Activated T-helper 1 cell treated with anti-CD3 and anti-CD28 coated beads, Interleukin-2, amount 50 U/mL, for 16 hours (primary cell): ENCODE measurements around the gene CPLX3.

ENCODE experiments used
- DNase-seq, 2 donors: peaks; one replicate each; pipeline ENCODE4 v3.0.0-alpha.2; 2020; ENCODE audit warnings: low read depth in 1 of 2, low spot score in 1 of 2

CPLX3 gene

DNA sequence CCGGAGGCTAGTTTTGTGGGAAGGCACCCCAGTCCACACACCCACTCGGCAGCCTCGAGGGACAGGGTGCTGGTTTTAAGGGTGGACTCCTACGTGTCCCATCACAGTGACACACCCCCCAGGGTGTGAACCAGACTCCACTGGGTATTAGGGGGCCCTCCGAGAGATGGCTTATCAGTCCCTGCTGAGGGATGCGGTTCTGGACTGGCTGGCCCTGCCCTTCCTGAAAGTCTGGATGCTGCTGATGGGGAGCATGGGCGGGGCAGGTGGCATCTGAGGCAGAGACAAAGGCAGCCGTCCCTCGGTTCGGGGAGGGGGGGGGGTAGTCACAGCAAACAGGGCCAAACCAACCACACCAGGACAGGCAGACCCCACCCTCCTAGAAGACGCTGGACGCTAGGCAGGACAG lies 17.5 kb downstream of the CPLX3 start:
- DNase-seq, result no peak

DNA sequence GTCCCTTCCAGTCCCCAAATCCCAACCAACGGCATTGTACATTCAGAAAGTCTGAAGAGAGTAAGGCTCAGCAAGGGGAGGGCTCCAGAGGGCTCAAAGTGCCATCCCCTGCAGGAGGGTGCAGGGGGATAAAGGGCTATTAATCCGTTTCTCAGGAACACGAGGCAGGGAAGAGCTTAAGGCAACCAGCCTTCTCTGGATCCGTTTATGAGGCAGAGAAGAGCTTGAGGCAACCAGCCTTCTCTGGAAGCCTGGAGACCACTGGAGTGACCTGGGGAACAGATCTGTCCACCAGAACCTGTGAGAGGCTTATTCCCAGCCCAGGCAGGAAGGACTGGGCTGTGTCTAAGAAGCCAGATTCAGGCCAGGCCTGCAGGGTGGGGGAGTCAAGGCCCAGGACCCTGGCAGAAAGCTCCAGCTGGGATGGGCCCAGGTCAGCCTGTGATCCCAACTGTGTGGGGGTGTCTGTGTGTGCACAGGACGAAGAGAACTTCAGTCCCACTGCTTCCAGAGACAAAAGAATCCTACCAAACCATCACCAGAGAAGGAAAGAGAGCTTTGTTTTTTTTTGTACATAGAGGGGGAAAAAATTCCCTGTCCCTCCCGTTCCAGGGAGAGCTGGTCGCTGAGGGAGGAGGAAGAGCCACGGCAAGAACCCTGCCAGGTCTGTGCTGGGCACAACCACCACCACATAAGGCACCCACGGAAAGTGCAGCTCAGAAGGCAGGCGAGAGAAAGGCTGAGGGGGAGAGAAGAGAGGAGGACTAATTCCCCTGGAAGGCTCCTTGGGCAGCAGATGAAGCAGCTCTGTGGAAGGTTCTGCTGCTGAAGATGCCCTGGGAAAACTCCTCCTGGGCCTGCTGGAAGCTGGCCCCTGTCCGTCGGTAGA lies 18.1 kb downstream of the CPLX3 start:
- no peak for DNase-seq

DNA sequence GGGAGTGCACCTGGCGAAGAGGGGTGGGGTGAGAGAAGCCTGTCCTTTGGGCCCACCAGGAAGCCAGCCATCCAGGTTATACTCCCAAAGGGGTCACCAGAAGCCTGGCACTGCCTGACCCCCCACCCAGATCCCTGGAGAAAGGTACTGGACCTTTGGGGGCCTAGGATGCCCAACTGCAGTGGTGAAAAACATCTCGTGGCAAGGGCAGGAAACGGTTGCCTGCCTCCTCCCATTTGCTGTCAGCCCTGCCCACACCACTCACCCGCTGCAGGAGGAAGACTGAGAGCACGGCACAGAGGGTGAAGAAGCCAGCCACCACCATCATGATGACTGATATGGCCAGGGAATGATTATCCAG lies 18.8 kb downstream of the CPLX3 start:
- DNase-seq, result peak; percentile 33 to 41

DNA sequence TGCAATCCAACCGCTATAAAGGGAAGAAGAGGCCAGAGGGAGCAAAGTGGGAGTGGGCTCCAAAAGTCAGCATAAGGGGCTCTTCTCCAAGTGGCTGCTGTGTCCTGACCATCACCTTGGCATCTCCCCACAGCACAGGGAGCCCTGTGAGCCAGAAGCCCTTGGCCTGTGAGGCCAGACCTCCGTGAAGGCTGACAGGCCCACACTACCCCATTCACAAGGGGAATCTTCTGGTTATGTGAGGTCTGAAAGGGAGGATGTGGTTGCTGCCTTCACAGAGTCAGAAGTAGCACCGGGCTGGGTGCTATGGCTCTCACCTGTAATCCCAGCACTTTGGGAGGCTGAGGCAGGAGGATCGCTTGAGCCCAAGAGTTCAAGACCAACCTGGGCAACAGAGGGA lies 19.2 kb downstream of the CPLX3 start:
- DNase-seq, result no peak

DNA sequence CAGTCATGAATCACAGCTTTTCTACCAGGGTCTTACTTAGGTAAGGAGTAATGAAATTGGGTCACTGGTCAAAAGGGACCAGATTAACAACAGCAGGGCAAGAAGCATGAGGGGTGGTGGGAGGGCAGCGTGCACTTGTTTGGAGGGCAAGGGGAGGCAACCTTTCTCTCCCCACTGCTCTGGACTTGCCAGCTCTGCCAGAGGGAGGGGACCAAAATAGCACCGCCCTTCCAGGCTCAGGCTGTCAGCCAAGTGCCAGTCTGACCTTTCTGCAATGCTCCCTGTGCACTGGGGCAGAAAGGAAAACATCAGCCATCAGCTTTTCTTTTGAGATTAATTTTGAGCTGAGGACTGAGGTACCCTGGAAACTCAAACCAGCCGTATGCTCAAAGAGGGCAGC lies 21.0 kb downstream of the CPLX3 start:
- no peak for DNase-seq

DNA sequence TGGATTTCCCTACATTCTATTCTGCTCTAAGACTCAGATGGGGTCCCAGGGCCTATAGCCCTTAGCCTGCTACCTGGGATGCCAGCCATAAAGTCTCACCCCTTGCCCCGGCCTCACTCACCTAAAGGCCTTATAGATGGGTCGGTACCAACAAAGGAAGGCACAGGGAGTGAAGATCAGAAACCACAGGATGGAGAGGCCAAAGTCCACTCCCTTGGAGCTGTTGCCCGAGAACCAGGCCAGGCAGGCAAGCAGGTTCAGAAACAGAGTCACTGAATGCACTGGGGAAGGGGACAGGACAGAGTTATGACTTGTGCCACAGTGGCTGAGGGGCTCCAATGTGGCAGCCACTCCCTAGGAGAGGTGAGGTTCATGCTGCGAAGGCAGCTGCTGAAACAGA lies 24.0 kb downstream of the CPLX3 start:
- DNase-seq, result no peak

DNA sequence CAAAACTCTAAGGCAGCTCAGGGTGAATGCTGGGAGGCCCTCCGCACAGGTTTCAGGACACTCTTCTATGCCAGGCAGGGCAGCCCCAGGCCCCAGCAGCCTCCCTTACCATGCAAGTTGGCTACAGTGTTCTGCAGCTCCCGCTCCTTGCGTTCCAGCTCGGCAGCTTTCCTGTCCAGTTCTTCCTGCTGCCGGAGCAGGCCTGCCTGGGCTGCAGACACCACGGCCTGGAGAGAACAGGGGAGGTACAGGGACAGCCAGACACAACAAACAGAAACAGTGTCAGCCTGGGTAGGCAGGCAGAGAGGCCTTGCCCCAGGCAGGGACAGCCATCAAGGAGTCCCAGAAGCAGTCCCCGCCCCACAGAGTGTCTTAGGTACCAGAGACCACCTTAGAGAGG lies 25.5 kb downstream of the CPLX3 start:
- DNase-seq, result no peak

DNA sequence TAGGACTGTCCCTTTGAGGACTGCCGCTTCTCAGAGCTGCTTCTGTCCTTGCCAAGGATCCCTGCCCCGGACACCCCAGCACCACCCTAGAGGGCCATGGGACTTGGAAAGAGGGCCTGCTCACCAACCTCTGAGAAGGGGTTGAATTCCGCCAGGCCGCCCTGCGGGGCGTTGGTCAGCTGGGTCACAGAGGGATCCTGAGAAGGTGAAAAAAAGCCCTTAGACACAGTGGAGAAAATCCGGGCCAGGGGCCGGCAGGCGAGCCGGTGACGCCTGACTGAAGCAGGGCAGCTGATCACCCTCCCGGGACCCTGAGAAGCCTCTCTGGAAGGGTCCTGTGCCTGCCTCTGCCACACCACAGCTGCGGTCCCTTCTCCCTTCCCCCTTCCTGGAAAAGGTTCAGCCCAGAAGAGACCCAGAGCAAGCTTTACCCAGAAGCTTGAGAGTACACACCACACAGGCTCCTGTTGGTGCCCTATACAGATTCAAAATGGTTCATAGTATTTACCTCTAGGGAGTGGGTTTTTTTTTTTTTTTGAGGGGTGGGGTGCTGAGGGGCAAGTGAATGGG lies 28.1 kb downstream of the CPLX3 start:
- no peak for DNase-seq

DNA sequence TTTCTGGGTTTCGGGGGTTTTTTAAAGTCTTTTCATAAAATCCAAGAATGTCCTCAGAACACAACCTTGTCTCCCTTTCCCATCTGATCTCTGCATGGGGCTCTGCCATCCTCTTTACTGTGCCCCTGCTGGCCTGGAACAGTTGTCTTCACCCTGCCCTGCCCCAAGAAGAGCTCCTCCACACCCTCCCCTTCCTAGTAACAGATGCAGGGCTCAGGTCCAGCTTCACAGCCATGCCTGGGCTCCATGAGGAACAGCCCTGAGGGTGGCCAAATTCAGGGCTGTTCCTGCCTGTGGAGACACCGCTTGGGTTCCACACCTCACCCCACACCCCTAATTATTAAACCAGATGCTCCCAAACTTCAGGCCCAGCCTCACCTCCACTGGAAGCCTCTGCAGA lies 29.4 kb downstream of the CPLX3 start:
- no peak for DNase-seq

DNA sequence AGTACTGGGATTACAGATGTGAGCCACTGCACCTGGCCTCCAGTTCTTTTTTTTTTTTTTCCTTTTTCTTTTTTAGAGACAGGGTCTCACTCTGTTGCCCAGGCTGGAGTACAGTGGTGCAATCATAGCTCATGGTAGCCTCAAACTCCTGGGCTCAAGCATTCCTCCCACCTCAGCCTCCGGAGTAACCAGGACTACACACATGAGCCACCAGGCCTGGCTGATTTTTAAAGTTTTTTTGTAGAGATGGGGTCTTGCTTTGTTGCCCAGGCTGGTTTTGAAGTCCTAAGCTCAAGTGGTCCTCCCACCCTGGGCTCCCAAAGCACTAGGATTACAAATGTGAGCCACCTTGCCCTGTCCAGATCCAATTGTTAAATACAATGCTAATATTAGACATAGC lies 30.1 kb downstream of the CPLX3 start:
- DNase-seq, result no peak

DNA sequence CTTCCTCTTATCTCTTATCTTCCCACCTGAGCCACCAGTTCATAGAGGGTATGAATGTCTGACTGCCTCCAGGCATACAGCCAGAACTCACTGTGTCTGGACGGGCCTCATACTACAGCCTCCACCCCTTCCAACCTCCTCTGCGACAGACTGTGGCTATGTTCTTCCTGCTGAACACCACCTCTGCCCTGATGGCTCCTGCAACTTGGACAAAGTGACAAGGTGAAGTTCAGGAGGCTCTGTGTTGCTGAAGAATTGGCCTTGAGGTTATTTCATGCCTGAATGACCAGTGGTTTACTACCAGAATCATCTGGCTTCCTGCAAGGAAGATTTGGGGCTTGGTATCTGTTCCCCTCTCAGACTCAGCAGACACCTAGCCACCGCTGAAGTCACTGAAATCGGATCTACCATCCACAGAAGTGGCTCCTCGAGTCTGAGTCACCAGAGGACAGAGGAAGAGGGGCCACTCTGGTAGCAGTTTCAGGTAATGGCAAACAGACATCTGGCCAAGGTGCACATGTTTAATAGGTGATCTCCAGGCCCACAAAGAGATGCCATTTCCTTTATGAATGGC lies 30.7 kb downstream of the CPLX3 start:
- DNase-seq, result no peak

DNA sequence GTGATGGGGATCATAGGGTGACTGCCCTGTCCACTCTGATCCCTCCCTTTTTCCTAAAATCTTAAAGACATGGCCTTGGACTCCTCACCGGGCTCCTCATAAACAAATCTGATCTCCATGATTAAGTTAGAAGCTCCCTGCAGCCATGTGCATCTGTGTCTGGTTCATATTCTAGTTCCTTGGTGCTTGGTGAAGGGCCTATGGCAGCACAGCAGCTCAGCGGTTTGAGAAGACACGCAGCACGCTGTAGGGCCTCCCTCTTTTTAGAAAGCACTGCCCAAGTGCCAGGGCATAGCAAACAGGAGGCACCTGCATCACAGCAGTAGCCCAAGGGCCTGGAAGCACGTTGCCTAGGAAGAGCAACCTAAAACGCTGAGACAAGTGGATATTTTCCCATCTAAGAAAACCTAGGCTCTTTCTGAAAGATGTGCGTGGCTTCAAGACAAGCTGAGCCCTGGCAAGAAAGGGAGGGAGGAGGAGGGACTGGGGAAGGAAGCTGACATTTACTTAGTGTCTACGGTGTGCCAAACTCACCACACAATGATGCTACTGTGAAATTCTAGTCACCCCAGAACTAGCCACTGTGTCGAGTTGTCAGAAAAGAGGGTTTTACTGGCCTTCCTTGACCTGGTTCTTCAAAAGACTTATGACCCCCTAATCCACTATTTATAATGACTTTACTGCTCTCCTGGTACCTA lies 31.4 kb downstream of the CPLX3 start:
- DNase-seq, result no peak

DNA sequence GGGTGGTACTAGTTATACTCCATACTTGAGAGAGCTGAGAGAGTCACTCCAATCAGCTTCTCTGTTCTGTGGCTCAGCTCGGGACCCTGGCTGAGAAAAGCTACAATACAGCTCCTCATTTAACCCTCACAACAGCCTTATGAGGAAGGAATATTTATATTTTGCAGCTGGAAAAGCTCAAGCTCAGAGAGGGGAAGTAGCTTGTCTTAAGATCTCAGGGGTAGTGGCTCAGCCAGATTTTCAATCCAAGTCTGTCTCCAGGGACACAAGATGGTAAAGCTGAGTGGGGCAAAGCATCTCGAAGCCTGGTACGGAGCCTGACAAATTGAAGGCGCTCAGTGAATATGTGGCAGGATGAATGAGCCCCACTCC lies 31.9 kb downstream of the CPLX3 start:
- DNase-seq, result no peak

DNA sequence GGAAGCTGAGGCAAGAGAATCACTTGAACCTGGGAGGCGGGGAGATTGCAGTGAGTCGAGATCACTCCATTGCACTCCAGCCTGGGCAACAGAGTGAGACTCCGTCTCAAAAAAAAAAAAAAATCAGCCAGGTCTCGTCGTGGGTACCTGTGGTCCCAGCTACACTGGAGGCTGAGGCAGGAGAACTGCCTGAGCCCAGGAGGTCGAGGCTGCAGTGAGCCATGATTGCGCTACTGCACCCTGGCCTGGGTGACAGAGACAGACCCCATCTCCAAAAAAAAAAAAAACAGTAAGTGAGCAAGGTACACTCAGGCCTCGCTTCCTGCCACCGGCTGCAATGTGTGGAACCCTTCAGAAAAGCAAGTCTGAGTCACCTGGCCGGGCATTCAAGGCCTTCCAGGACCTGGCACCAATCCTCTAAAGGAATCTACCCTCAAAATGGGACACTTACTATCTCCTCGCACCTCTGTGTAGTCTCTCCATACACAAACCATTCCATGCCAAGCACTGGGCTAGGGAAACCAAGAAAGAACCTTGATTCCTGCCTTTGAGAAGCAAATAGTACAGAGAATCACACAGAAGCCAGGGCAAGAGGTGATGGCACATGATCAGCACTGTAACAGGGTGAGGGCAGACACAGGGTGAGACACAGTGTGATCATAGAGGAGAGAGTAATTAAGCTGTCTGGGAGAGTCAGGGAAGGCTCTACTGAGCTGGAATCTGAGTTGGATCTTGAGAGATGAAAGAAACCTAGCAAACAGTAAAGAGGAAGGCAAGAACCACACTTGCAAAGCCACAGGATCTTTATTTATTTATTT lies 37.0 kb downstream of the CPLX3 start:
- no peak for DNase-seq

DNA sequence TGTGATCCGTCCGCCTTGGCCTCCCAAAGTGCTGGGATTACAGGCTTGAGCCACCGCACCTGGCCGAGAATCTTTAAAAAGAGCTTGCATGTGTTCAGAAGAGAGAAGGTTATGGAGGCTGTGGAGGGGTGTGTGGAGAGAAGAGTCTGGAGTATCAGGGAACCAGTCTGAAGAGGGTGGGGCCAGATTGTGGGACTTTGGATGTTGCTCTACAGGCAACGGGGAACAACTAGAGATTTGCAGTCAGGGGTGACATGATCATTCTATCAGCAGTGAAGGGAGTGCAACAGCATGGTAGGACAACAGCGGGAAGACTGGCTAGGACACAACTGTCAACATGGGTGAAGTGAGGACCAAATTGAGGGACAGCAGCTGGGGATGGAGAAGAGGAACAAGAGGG lies 37.9 kb downstream of the CPLX3 start:
- DNase-seq, result no peak

DNA sequence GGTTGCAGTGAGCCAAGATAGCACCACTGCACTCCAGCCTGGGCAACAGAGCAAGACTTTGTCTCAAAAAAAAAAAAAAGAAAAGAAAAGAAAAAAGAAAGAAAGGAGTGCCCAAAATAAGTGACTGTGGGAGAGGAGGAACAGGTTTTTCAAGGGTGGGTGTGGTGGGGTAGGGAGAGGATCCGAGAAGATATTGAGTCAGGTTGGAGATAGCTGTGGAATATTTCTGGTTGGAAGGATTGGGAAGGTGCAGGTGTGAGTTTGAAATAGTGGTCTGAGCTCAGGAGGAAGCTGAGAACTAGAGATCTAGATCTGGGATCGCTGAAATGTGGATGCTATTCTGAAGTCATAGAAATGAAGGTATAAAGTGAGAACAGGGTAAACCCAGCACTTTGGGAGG lies 38.9 kb downstream of the CPLX3 start:
- DNase-seq, result no peak

DNA sequence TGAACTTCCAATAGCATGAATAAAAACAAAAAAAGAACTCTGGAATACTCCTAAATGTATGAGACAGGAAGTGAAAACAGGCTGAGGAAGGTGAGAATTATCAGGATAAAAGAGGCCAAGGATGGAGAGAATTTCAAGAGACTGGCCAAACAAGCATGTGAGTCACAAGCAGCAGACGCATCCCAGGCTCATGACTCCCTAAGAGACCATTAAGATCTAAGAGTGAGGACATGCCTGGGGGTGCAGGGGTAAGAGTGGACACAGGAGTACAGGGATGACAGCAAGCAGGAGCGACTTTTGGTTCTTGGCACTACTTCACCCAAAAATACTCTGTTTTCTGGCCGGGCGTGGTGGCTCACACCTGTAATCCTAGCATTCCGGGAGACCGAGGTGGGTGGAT lies 39.7 kb downstream of the CPLX3 start:
- DNase-seq, result no peak

DNA sequence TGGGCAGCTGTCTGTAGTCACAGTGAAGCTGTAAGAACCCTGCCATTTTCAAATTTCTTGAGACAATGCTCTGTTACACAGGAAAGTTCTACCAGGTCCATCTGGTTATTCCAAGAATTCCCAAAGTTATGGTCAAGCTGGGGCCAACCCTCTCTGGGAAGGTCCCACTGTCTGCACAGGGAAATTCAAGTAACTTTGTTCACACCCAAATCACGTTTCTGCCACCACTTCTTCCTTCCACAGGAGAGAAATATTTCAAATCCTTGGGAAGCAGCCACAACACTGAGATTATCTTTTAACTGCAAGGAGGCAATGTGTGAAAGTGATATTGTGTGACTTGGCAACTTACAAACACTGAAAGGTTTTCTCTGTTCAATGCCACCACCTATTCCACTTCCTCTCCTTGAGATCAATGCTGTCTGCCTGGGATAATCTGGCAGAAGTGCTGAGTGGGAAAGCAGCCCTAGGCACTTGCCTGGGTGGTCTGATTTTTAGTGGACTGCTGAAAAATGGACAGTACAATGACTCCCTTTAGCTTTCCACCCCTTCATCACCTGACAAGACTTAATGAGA lies 41.1 kb downstream of the CPLX3 start:
- DNase-seq, result no peak

DNA sequence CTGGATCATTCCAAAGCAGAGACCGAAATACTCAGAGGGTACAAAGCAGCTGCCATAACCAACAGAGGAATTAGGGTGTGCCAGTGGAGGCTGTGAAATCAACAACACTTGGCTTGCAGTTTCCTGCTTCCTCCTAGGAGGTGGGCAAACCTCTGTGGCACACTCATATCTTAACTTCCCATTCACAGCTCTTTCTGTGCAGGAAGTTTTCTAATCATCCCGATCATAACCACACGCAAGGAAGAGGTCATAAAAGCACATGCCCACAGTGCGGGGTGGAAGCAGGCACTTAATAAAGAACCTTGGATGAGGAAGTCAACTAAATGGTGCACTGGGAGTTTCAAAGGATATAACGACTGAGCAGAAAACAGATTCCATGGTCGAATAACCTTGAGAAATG lies 41.6 kb downstream of the CPLX3 start:
- DNase-seq, result no peak

DNA sequence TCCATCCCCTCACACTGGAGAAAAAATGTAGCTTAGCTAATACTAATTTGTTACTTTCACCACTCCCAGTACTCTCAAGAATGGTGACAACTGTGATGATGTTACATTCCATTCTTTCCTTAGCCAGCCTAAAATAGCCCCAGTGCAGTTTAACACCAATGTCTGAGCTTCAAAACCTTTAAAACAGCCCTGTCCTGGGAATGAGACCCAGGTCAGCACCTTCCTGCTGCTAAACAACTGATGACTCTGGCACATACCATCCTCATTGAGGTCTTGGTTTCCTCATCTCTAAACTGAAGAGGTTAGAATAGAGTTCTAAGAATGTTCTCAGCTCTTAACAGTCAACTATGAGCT lies 42.9 kb downstream of the CPLX3 start:
- DNase-seq, result no peak
